OCI-LY7 (cell line): Measurements from ENCODE around the gene SYTL3.

ENCODE experiments used
- EZH2phosphoT487 ChIP-seq: fragments of 200-600 bp; sonication (generic); IDR thresholded peaks from 2 replicates; pipeline ENCODE4 v1.6.1; 2018; ENCODE audit warnings: low read depth, borderline replicate concordance, mild to moderate bottlenecking, mixed run types, antibody characterized with exemption, low read length, moderate library complexity, mixed read lengths
- TF ChIP-seq, protein P1 (sequence below): fragments of 200-600 bp; sonication (generic); conservative IDR thresholded peaks from 2 replicates; pipeline ENCODE4 v1.5.1; 2014; ENCODE audit warnings: mild to moderate bottlenecking, antibody characterized with exemption, low read length, moderate library complexity, mixed read lengths

DNA sequence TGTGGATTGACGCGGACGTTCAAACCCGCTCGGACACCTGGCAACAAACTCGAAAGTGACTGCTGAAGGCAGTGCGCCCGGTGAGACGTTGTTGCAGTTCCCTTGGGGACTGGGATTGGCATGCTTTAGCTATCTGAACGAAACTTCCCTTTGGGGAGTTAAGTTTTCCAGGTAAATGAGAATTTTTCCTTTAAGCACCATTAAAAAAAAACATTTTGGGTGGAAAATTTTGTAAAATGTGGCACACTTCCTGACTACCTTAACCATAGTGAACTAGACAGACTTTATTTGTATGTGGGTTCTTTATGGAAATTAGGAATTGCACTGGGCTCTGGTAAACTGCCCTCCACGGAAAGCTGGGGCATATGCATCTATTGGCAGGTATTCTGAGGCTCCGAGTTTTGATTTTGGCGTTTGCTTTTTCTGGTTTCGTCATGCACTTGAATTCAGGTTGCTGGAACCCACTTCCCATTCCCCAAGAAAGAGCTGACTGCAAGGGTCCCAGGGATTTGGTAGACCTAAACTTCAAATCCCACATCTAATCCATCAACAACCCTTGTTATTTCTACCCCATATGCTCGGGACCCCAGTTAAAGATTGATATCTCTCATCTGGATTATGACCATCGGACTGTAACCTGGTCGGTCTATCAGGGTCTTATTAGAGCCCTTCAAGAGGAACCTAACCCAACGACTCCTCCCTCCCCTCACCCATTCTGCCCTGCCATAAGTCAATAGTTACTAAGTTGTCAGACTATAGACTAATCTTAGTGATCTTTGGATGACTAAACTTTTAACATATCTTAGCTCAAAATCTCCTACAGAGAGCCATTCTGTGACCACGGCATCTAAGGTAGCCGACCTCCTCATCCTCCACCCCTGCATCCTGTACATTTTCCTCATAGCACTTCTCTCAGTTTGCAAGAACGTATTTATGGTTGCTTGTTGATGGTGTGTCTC lies 4.5 kb upstream of the SYTL3 start:
- TF ChIP-seq, protein P1, sequence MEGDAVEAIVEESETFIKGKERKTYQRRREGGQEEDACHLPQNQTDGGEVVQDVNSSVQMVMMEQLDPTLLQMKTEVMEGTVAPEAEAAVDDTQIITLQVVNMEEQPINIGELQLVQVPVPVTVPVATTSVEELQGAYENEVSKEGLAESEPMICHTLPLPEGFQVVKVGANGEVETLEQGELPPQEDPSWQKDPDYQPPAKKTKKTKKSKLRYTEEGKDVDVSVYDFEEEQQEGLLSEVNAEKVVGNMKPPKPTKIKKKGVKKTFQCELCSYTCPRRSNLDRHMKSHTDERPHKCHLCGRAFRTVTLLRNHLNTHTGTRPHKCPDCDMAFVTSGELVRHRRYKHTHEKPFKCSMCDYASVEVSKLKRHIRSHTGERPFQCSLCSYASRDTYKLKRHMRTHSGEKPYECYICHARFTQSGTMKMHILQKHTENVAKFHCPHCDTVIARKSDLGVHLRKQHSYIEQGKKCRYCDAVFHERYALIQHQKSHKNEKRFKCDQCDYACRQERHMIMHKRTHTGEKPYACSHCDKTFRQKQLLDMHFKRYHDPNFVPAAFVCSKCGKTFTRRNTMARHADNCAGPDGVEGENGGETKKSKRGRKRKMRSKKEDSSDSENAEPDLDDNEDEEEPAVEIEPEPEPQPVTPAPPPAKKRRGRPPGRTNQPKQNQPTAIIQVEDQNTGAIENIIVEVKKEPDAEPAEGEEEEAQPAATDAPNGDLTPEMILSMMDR = no peak
- TF ChIP-seq EZH2phosphoT487 = no peak
